CD4-positive, CD25-positive, alpha-beta regulatory T cell (primary cell): ENCODE data around the gene SORT1. TPM values are rescaled to one million over a fixed set of nuclear protein-coding genes. Genes with fewer than 3 reads are reported as not detected.
A peak's percentile ranks its signal among the peaks of the same experiment; 100 is the strongest.
"Not testable (repeated sequence)": the region's sequence is repeated elsewhere in the genome, so short reads cannot be mapped to it uniquely, and the experiment has no call there.

Experiments
- ATAC-seq, 2 donors: fragments of 150-1000 bp; cut with Tn5 transposase; one replicate each; pipeline ENCODE4 v1.10.0; 2021; ENCODE audit warnings: low read depth in 2 of 2, moderate number of reproducible peaks in 2 of 2, moderate library complexity in 1 of 2
- DNase-seq, 3 donors: peaks; one replicate each; pipeline versions ENCODE4 v3.0.0 to v3.0.0-alpha.2; 2012 to 2022; ENCODE audit warnings: mixed read lengths in 1 of 3
- H3K27ac ChIP-seq: one replicate; pipeline ENCODE4 v1.7.0; 2013; ENCODE audit warnings: mild to moderate bottlenecking, low read length; ENCODE audit not compliant: insufficient read depth, poor library complexity, severe bottlenecking
- H3K27me3 ChIP-seq: one replicate; pipeline ENCODE4 v1.7.0; 2013; ENCODE audit warnings: low read length; ENCODE audit not compliant: control insufficient read depth, insufficient read depth
- H3K36me3 ChIP-seq: one replicate; pipeline ENCODE4 v1.7.0; 2013; ENCODE audit warnings: mild to moderate bottlenecking, low read length, moderate library complexity; ENCODE audit not compliant: control insufficient read depth, insufficient read depth
- H3K4me1 ChIP-seq: 2 replicates; pipeline ENCODE4 v1.7.0; 2013; ENCODE audit warnings: mild to moderate bottlenecking, low read length; ENCODE audit not compliant: insufficient read depth, control insufficient read depth, poor library complexity, severe bottlenecking
- H3K4me3 ChIP-seq: one replicate; pipeline ENCODE4 v1.7.0; 2013; ENCODE audit warnings: low read depth, mild to moderate bottlenecking, low read length, moderate library complexity
- H3K9me3 ChIP-seq, 2 experiments: 1 replicate in 1 of 2; 2 replicates in 1 of 2; pipeline ENCODE4 v1.7.0; 2013; ENCODE audit warnings: low read length in 2 of 2, mild to moderate bottlenecking in 1 of 2, moderate library complexity in 1 of 2; ENCODE audit not compliant: control insufficient read depth in 2 of 2
- H3K27ac Mint-ChIP-seq, 3 donors: one replicate each; pipeline ENCODE4 v1.8.0; 2020 to 2022; ENCODE audit warnings: mild to moderate bottlenecking in 3 of 3, mixed read lengths in 3 of 3, moderate library complexity in 2 of 3
- H3K27me3 Mint-ChIP-seq: one replicate; pipeline ENCODE4 v1.8.0; 2022; ENCODE audit warnings: mild to moderate bottlenecking, mixed read lengths
- H3K36me3 Mint-ChIP-seq: one replicate; pipeline ENCODE4 v1.8.0; 2020; ENCODE audit warnings: mixed read lengths
- H3K4me1 Mint-ChIP-seq, 4 donors: one replicate each; pipeline ENCODE4 v1.8.0; 2020 to 2022; ENCODE audit warnings: mixed read lengths in 4 of 4, mild to moderate bottlenecking in 1 of 4
- H3K4me3 Mint-ChIP-seq, 4 donors: one replicate each; pipeline ENCODE4 v1.8.0; 2020 to 2022; ENCODE audit warnings: mild to moderate bottlenecking in 4 of 4, mixed read lengths in 4 of 4, moderate library complexity in 3 of 4
- H3K9me3 Mint-ChIP-seq, 7 donors: one replicate each; pipeline ENCODE4 v1.8.0; 2020 to 2022; ENCODE audit warnings: mixed read lengths in 7 of 7, mild to moderate bottlenecking in 3 of 7, moderate library complexity in 2 of 7
- polyA plus RNA-seq, 4 donors: library from polyadenylated mRNA; unstranded; fragments of 300-500 nt; fragmentation: Illumina TruSeq; gene quantifications; one replicate each; pipeline ENCODE4 v1.2.3, GENCODE V29; 2021
- total RNA-seq: library from RNA; stranded (reverse); gene quantifications from one replicate; pipeline ENCODE4 v1.2.3, GENCODE V29; 2022

Gene SORT1
- total RNA-seq (0.86 TPM), polyA plus RNA-seq (not detected)

- ATAC-seq = peak; percentile 72 to 75
- Mint-ChIP-seq H3K4me3 (peak within 1 kb of the TSS; percentile 62 to 93 (median 85)), H3K36me3 (peaks cover 4% of the 10 kb centered on the region), H3K4me1 (peaks cover 0 to 19% (median 2%) of the 10 kb centered on the region in 4 donors), H3K9me3 (peaks cover 0 to 5% (median 0%) of the 10 kb centered on the region in 7 donors), H3K27me3 (peaks cover 54% of the 10 kb centered on the region), H3K27ac (peak within 1 kb of the TSS in 1 of 3 donors; percentile 65)
- Histone ChIP-seq H3K4me1 (peaks cover 16% of the 10 kb centered on the region), H3K9me3 (no peaks in the 10 kb centered on the region), H3K36me3 (peaks cover 18% of the 10 kb centered on the region), H3K27me3 (peaks cover 36% of the 10 kb centered on the region), H3K27ac (no peak within 1 kb of the TSS), H3K4me3 (peak within 1 kb of the TSS; percentile 38)
- DNase-seq = peak; percentile 34 to 50 (median 38)
These were observed at the start of gene SORT1 for GRCh38 chr1:109397581-109398342. SORT1 (minus strand) TSS chr1:109397918; CDS start chr1:109397892, 26 bp downstream.

GRCh38 chr1:109445949-109446695 lies 48.4 kb upstream of the SORT1 start:
- H3K9me3 Mint-ChIP-seq, H3K4me1 Mint-ChIP-seq, DNase-seq, H3K27ac Mint-ChIP-seq, H3K36me3 ChIP-seq, H3K4me3 ChIP-seq, H3K4me3 Mint-ChIP-seq, H3K36me3 Mint-ChIP-seq, H3K27ac ChIP-seq, H3K4me1 ChIP-seq, ATAC-seq, H3K9me3 ChIP-seq: not testable (repeated sequence)
- peaks cover 59% of the 10 kb centered on the region for H3K27me3 Mint-ChIP-seq
- H3K27me3 ChIP-seq = peaks cover 49% of the 10 kb centered on the region

- H3K4me3 Mint-ChIP-seq = no peak overlapping the region
- Histone ChIP-seq H3K4me3 (no peak overlapping the region), H3K4me1 (no peaks in the 10 kb centered on the region), H3K27me3 (peaks cover 46% of the 10 kb centered on the region), H3K36me3 (no peaks in the 10 kb centered on the region), H3K27ac (no peak overlapping the region), H3K9me3 (no peaks in the 10 kb centered on the region)
- no peaks in the 10 kb centered on the region for H3K36me3 Mint-ChIP-seq
- no peaks in the 10 kb centered on the region for H3K9me3 Mint-ChIP-seq
- DNase-seq (no peak), ATAC-seq (no peak)
- H3K4me1 Mint-ChIP-seq = no peaks in the 10 kb centered on the region
- H3K27me3 Mint-ChIP-seq = peaks cover 41% of the 10 kb centered on the region
- no peak overlapping the region for H3K27ac Mint-ChIP-seq
These were observed 46.6 kb upstream of the SORT1 start for GRCh38 chr1:109444346-109444745.

GRCh38 chr1:109443476-109443875 lies 45.8 kb upstream of the SORT1 start:
- H3K27ac Mint-ChIP-seq = no peak overlapping the region
- H3K4me3 ChIP-seq = no peak overlapping the region

GRCh38 chr1:109441069-109441468 lies 43.4 kb upstream of the SORT1 start:
- Mint-ChIP-seq H3K4me1 (no peaks in the 10 kb centered on the region), H3K4me3 (no peak overlapping the region), H3K36me3 (no peaks in the 10 kb centered on the region), H3K9me3 (no peaks in the 10 kb centered on the region), H3K27ac (no peak overlapping the region), H3K27me3 (peaks cover 14% of the 10 kb centered on the region)
- Histone ChIP-seq H3K27me3 (peaks cover 42% of the 10 kb centered on the region), H3K4me3 (no peak overlapping the region), H3K36me3 (no peaks in the 10 kb centered on the region), H3K4me1 (no peaks in the 10 kb centered on the region), H3K9me3 (no peaks in the 10 kb centered on the region), H3K27ac (no peak overlapping the region)
- DNase-seq (no peak), ATAC-seq (no peak)

More at GRCh38 chr1:109443476-109443875, 45.8 kb upstream of the SORT1 start:
- Mint-ChIP-seq H3K4me3 (no peak overlapping the region), H3K36me3 (no peaks in the 10 kb centered on the region), H3K9me3 (no peaks in the 10 kb centered on the region), H3K27me3 (peaks cover 33% of the 10 kb centered on the region), H3K4me1 (no peaks in the 10 kb centered on the region)
- Histone ChIP-seq H3K36me3 (no peaks in the 10 kb centered on the region), H3K27me3 (peaks cover 44% of the 10 kb centered on the region), H3K9me3 (no peaks in the 10 kb centered on the region), H3K27ac (no peak overlapping the region), H3K4me1 (no peaks in the 10 kb centered on the region)
- no peak for ATAC-seq
- DNase-seq = no peak

GRCh38 chr1:109438798-109439297 lies 41.1 kb upstream of the SORT1 start:
- Histone ChIP-seq H3K9me3 (no peaks in the 10 kb centered on the region), H3K27ac (no peak overlapping the region), H3K4me3 (no peak overlapping the region), H3K27me3 (peaks cover 24% of the 10 kb centered on the region), H3K4me1 (no peaks in the 10 kb centered on the region), H3K36me3 (no peaks in the 10 kb centered on the region)
- Mint-ChIP-seq H3K4me3 (no peak overlapping the region), H3K9me3 (peaks cover 0 to 4% (median 0%) of the 10 kb centered on the region in 7 donors), H3K36me3 (no peaks in the 10 kb centered on the region), H3K27ac (no peak overlapping the region), H3K4me1 (no peaks in the 10 kb centered on the region), H3K27me3 (peaks cover 8% of the 10 kb centered on the region)
- ATAC-seq (no peak), DNase-seq (peak in 1 of 3 donors; percentile 2)

- Histone ChIP-seq H3K36me3 (no peaks in the 10 kb centered on the region), H3K27ac (no peak overlapping the region), H3K4me3 (no peak overlapping the region), H3K9me3 (no peaks in the 10 kb centered on the region), H3K27me3 (no peaks in the 10 kb centered on the region), H3K4me1 (no peaks in the 10 kb centered on the region)
- H3K27me3 Mint-ChIP-seq = peaks cover 8% of the 10 kb centered on the region
- peaks cover 0 to 4% (median 0%) of the 10 kb centered on the region in 7 donors for H3K9me3 Mint-ChIP-seq
- no peak for ATAC-seq
- no peaks in the 10 kb centered on the region for H3K4me1 Mint-ChIP-seq
- DNase-seq = no peak
- H3K36me3 Mint-ChIP-seq = no peaks in the 10 kb centered on the region
- no peak overlapping the region for H3K4me3 Mint-ChIP-seq
- H3K27ac Mint-ChIP-seq = no peak overlapping the region
These were observed 36.8 kb upstream of the SORT1 start for GRCh38 chr1:109434484-109434883.
